ENCODE results near the gene IVD. TPM values are rescaled to one million over a fixed set of nuclear protein-coding genes. Genes with fewer than 3 reads are reported as not detected.
A peak's percentile ranks its signal among the peaks of the same experiment; 100 is the strongest.

The IVD gene
- polyA plus RNA-seq, 1 donor (not counting 4 experiments of a cell fraction or from before 2014, with no cell fraction given): 13.0 TPM

DNA sequence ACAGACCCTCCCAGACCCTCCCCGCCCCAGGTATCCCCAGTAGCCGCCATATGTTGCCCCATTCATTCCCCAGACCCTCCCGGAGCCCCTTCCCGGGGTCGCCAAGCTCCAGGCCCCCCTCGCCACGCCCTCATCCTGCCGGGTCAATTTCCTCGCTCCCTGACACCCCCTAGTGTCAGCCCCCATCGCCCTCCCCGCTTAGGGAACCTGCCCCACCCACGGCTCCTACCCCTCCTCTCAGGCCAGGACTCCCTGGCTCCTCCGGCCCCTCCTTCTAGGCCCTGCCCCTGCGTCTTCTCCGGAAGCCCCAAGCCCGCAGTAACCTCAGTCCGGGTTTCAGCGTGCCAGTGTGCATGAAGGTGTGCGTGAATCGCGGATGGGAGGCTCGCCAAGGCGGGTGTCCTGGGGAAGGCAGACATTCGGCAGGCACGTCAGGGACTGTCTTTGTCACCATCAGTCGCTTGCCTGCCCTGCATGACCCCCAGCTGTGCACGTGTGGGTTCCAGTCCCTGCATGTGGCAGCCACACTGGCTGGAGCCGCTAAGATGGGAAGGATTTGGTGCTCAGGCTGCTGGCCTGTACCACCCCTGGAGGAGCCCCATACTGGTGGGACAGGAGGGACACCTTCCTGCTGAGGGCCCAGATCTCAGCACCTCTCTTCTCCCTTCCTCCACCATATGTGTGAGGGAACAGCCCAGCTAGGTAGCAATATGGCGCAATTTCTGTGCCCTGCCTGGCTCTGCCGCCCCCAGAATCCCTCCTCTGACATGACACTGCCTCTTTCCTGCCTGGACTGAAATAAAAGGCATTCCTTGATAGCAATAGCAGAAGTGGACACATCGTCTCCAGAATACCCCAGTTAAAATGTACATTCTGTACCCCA lies 46.9 kb upstream of the IVD start:
- H3K9ac ChIP-seq (ENCODE audit: control insufficient read depth, extremely low read depth, insufficient read depth, low read length): no peak overlapping the region
- no peak for DNase-seq (ENCODE audit: low read depth, low spot score)
- H3K79me2 ChIP-seq (ENCODE audit: control insufficient read depth, insufficient read depth, low read length): no peaks in the 10 kb centered on the region
- no peaks in the 10 kb centered on the region for H4K20me1 ChIP-seq (ENCODE audit: control insufficient read depth, extremely low read depth, insufficient read depth, low read length)
- TF ChIP-seq EZH2 (IDR thresholded peaks at IDR 0.05; ENCODE audit: low read length): no peak
- TF ChIP-seq, protein P1, sequence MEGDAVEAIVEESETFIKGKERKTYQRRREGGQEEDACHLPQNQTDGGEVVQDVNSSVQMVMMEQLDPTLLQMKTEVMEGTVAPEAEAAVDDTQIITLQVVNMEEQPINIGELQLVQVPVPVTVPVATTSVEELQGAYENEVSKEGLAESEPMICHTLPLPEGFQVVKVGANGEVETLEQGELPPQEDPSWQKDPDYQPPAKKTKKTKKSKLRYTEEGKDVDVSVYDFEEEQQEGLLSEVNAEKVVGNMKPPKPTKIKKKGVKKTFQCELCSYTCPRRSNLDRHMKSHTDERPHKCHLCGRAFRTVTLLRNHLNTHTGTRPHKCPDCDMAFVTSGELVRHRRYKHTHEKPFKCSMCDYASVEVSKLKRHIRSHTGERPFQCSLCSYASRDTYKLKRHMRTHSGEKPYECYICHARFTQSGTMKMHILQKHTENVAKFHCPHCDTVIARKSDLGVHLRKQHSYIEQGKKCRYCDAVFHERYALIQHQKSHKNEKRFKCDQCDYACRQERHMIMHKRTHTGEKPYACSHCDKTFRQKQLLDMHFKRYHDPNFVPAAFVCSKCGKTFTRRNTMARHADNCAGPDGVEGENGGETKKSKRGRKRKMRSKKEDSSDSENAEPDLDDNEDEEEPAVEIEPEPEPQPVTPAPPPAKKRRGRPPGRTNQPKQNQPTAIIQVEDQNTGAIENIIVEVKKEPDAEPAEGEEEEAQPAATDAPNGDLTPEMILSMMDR (optimal IDR thresholded peaks at IDR 0.05 in 1 of 3, IDR thresholded peaks at IDR 0.05 in 1 of 3, conservative IDR thresholded peaks at IDR 0.05 in 1 of 3; ENCODE audit: extremely low read depth in 1 of 3, insufficient read depth in 2 of 3, low read length in 3 of 3): peak in 1 of 3 experiments; percentile 40
- peak overlapping the region; percentile 91 for H3K4me2 ChIP-seq (ENCODE audit: control insufficient read depth, extremely low read depth, insufficient read depth, low read depth, low read length)
- peaks cover 31% of the 10 kb centered on the region for H3K4me1 ChIP-seq (ENCODE audit: control insufficient read depth, extremely low read depth, insufficient read depth, low read length)
- dilution Hi-C loops (cut with MboI; ENCODE audit: extremely low pct_ligation_motif_present, low sequenced_read_pairs): no loop called here
- no peaks in the 10 kb centered on the region for H3K9me1 ChIP-seq (ENCODE audit: control insufficient read depth, extremely low read depth, insufficient read depth, low read length)
- no peak for FAIRE-seq
- H2AFZ ChIP-seq (ENCODE audit: control insufficient read depth, low read length): no peak overlapping the region
- no peaks in the 10 kb centered on the region for H3K36me3 ChIP-seq (ENCODE audit: control insufficient read depth in 2 of 2, extremely low read depth in 1 of 2, insufficient read depth in 2 of 2, low read length in 2 of 2)
- H3K9me3 ChIP-seq (ENCODE audit: control insufficient read depth, low read depth, low read length): no peaks in the 10 kb centered on the region
- peak overlapping the region; percentile 36 to 51 (median 44) for H3K4me3 ChIP-seq (ENCODE audit: control insufficient read depth in 2 of 3, extremely low read depth in 1 of 3, insufficient read depth in 2 of 3, low read depth in 1 of 3, low read length in 3 of 3)
- no peak overlapping the region for H3K27ac ChIP-seq (ENCODE audit: control insufficient read depth, insufficient read depth, low read length)
- H3K27me3 ChIP-seq (ENCODE audit: control insufficient read depth, extremely low read depth, insufficient read depth, low read length): no peaks in the 10 kb centered on the region

DNA sequence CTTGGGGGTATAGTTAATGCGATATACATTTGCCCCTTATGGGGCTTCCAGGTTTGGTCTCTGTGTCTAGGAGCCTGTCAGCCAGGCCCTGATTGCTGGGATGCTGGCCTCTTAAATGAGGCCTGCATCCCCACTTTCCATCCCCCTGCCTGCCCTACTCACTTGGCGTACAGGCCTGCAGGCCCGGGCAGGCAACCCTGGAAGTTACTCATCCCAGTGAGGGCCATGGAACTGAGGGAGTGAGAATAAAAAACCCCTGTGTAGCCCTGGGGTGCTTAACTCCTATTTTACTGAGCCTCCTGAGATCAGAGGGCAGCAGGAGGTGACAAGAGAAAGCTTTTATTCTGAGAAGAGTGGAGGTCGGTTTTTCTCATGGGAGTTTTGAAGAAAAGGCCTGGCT lies 45.6 kb upstream of the IVD start:
- FAIRE-seq: peak; percentile 85
- Histone ChIP-seq H3K4me3 (ENCODE audit: control insufficient read depth in 2 of 3, extremely low read depth in 1 of 3, insufficient read depth in 2 of 3, low read depth in 1 of 3, low read length in 3 of 3) (peak overlapping the region in 1 of 3 experiments; percentile 8), H3K9me3 (ENCODE audit: control insufficient read depth, low read depth, low read length) (no peaks in the 10 kb centered on the region)

More for the DNA sequence above, 45.6 kb upstream of the IVD start:
- dilution Hi-C loops (cut with MboI; ENCODE audit: extremely low pct_ligation_motif_present, low sequenced_read_pairs): no loop called here
- no peaks in the 10 kb centered on the region for H3K36me3 ChIP-seq (ENCODE audit: control insufficient read depth in 2 of 2, extremely low read depth in 1 of 2, insufficient read depth in 2 of 2, low read length in 2 of 2)
- H3K79me2 ChIP-seq (ENCODE audit: control insufficient read depth, insufficient read depth, low read length): no peaks in the 10 kb centered on the region
- H4K20me1 ChIP-seq (ENCODE audit: control insufficient read depth, extremely low read depth, insufficient read depth, low read length): no peaks in the 10 kb centered on the region
- no peak overlapping the region for H3K9ac ChIP-seq (ENCODE audit: control insufficient read depth, extremely low read depth, insufficient read depth, low read length)
- peaks cover 37% of the 10 kb centered on the region for H3K4me1 ChIP-seq (ENCODE audit: control insufficient read depth, extremely low read depth, insufficient read depth, low read length)
- no peaks in the 10 kb centered on the region for H3K9me1 ChIP-seq (ENCODE audit: control insufficient read depth, extremely low read depth, insufficient read depth, low read length)
- H3K27me3 ChIP-seq (ENCODE audit: control insufficient read depth, extremely low read depth, insufficient read depth, low read length): no peaks in the 10 kb centered on the region
- no peak for DNase-seq (ENCODE audit: low read depth, low spot score)
- TF ChIP-seq, protein P1 (optimal IDR thresholded peaks at IDR 0.05 in 1 of 3, IDR thresholded peaks at IDR 0.05 in 1 of 3, conservative IDR thresholded peaks at IDR 0.05 in 1 of 3; ENCODE audit: extremely low read depth in 1 of 3, insufficient read depth in 2 of 3, low read length in 3 of 3): no peak
- TF ChIP-seq EZH2 (IDR thresholded peaks at IDR 0.05; ENCODE audit: low read length): no peak
- H3K4me2 ChIP-seq (ENCODE audit: control insufficient read depth, extremely low read depth, insufficient read depth, low read depth, low read length): peak overlapping the region; percentile 59
- no peak overlapping the region for H3K27ac ChIP-seq (ENCODE audit: control insufficient read depth, insufficient read depth, low read length)
- H2AFZ ChIP-seq (ENCODE audit: control insufficient read depth, low read length): no peak overlapping the region

Measured in keratinocyte (primary cell).